GM20000 (cell line): ENCODE measurements around the gene RBP3.

Source experiments
- DNase-seq: peaks from one replicate; pipeline ENCODE4 v3.0.0; 2012; ENCODE audit warnings: low spot score
- CTCF ChIP-seq: IDR thresholded peaks from 2 replicates; pipeline ENCODE4 v1.5.1; 2012; ENCODE audit warnings: mild to moderate bottlenecking, control low read depth; ENCODE audit errors: extremely low read depth, missing control alignments

Gene RBP3

GRCh38 chr10:47365431-47366180 is 17.4 kb downstream of the RBP3 start:
- no peak for DNase-seq
- TF ChIP-seq CTCF: no peak

- no peak for DNase-seq
- no peak for TF ChIP-seq CTCF
Measured at GRCh38 chr10:47366181-47366631, 18.0 kb downstream of the RBP3 start.

- no peak for DNase-seq
- no peak for TF ChIP-seq CTCF
Measured at GRCh38 chr10:47366731-47367460, 18.7 kb downstream of the RBP3 start.

GRCh38 chr10:47367646-47368045 is 19.5 kb downstream of the RBP3 start:
- TF ChIP-seq CTCF: no peak
- DNase-seq: no peak

- TF ChIP-seq CTCF: no peak
- no peak for DNase-seq
Measured at GRCh38 chr10:47368431-47369180, 20.4 kb downstream of the RBP3 start.

- no peak for DNase-seq
- TF ChIP-seq CTCF: no peak
Measured at GRCh38 chr10:47369251-47369894, 21.2 kb downstream of the RBP3 start.
